Activated CD4-positive, alpha-beta T cell treated with anti-CD3 and anti-CD28 coated beads, Interleukin-2, amount 10 ng/mL, durations not matched to agents 7 days and 5 days (primary cell): ENCODE measurements around the gene WNT7B. TPM values are rescaled to one million over a fixed set of nuclear protein-coding genes. Genes with fewer than 3 reads are reported as not detected.
A peak's percentile ranks its signal among the peaks of the same experiment; 100 is the strongest.

Experiments used
- CTCF ChIA-PET: fragments of 350-600 bp; sonication (Branson Sonifier 250); formaldehyde crosslinking; loops from one replicate; lab custom pipeline; 2021; ENCODE audit warnings: antibody characterized with exemption; lab: Charles Lee
- POLR2A ChIA-PET: fragments of 350-600 bp; sonication (Branson Sonifier 250); formaldehyde crosslinking; loops from one replicate; lab custom pipeline; 2021; ENCODE audit warnings: antibody characterized with exemption; lab: Charles Lee
- DNase-seq: peaks from one replicate; pipeline ENCODE4 v3.0.0-alpha.2; 2020
- H3K27ac Mint-ChIP-seq: one replicate; pipeline ENCODE4 v1.8.0; 2021; ENCODE audit warnings: mild to moderate bottlenecking, moderate library complexity, mixed read lengths
- H3K27me3 Mint-ChIP-seq: one replicate; pipeline ENCODE4 v1.8.0; 2021; ENCODE audit warnings: mixed read lengths
- H3K36me3 Mint-ChIP-seq: one replicate; pipeline ENCODE4 v1.8.0; 2021; ENCODE audit warnings: low read depth, mixed read lengths
- H3K4me1 Mint-ChIP-seq: one replicate; pipeline ENCODE4 v1.8.0; 2021; ENCODE audit warnings: mixed read lengths
- H3K4me3 Mint-ChIP-seq: one replicate; pipeline ENCODE4 v1.8.0; 2021; ENCODE audit warnings: mild to moderate bottlenecking, moderate library complexity, mixed read lengths
- H3K9me3 Mint-ChIP-seq: one replicate; pipeline ENCODE4 v1.8.0; 2021; ENCODE audit warnings: mixed read lengths
- total RNA-seq, 2 experiments: library from RNA; stranded (reverse); gene quantifications; one replicate each; pipeline ENCODE4 v1.2.3, GENCODE V29; 2021

The WNT7B gene
- total RNA-seq, 2 experiments from 2014 or later, result not detected

- Mint-ChIP-seq H3K27ac (peak overlapping the region; percentile 88), H3K9me3 (peaks cover 4% of the 10 kb centered on the region), H3K4me3 (peak overlapping the region; percentile 77), H3K36me3 (no peaks in the 10 kb centered on the region), H3K4me1 (peaks cover 11% of the 10 kb centered on the region), H3K27me3 (peaks cover 7% of the 10 kb centered on the region)
- ChIA-PET CTCF (interaction anchor here (0.7 to 6.6 kb wide), 15 partner anchors 9 to 368 kb away, joined by 3 to 35 read pairs (median 4); no protein-coding TSS in a partner anchor), POLR2A (no interaction called here)
- peak; percentile 63 for DNase-seq
Observed at GRCh38 chr22:46013460-46014416, 36.8 kb upstream of the WNT7B start.

- Mint-ChIP-seq H3K9me3 (peaks cover 4% of the 10 kb centered on the region), H3K4me1 (peaks cover 11% of the 10 kb centered on the region), H3K36me3 (no peaks in the 10 kb centered on the region), H3K4me3 (peak overlapping the region; percentile 77), H3K27ac (peak overlapping the region; percentile 19), H3K27me3 (peaks cover 7% of the 10 kb centered on the region)
- no peak for DNase-seq
- ChIA-PET CTCF (interaction anchor here (0.7 to 6.6 kb wide), 12 partner anchors 12 to 367 kb away, joined by 3 to 35 read pairs (median 4); no protein-coding TSS in a partner anchor), POLR2A (no interaction called here)
Observed at GRCh38 chr22:46012881-46013281, 35.9 kb upstream of the WNT7B start.

DNA sequence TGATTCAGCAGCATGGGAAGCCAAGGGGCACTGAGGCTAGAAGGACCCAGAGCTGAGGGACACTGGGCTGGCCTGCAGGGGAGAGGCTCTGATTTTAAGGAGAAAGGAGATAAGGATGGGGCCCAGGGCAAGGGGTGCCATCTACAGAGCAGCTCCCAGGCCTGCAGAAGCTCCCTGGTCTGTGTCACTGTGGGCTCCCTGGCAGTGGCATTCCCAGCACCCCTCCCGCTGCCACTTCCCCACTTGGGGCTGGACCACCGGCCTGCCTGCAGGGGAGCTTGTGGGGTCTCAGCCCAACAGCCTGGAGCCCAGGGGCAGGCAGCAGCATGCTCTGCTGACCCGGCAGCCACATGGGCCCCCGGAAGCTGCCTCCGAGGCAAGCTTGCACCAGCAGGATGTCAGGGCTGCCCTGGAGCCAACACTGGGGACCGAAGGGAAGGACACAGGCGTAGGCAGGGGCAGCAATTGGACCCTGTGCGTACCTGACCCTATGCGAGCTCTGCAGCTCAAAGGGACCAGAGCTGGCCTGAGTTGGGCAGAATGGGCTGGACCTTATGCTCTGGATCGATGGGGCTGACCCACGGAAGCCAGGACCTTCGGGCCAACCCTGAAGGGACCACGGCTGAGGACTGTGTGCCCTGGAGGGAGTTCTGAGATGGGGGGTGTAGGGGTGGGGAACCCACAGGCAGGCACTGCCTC is 35.4 kb upstream of the WNT7B start:
- Mint-ChIP-seq H3K4me1 (peaks cover 11% of the 10 kb centered on the region), H3K36me3 (no peaks in the 10 kb centered on the region), H3K27ac (no peak overlapping the region), H3K9me3 (peaks cover 4% of the 10 kb centered on the region), H3K4me3 (no peak overlapping the region), H3K27me3 (peaks cover 5% of the 10 kb centered on the region)
- ChIA-PET POLR2A (no interaction called here), CTCF (interaction anchor here (0.7 to 6.6 kb wide), 10 partner anchors 11 to 356 kb away, joined by 3 to 35 read pairs (median 4); no protein-coding TSS in a partner anchor)
- no peak for DNase-seq

- ChIA-PET POLR2A (no interaction called here), CTCF (interaction anchor here (1.6 to 6.6 kb wide), 2 partner anchors 64 to 104 kb away, joined by 5 to 35 read pairs; no protein-coding TSS in a partner anchor)
- no peaks in the 10 kb centered on the region for H3K36me3 Mint-ChIP-seq
- H3K9me3 Mint-ChIP-seq, result peaks cover 4% of the 10 kb centered on the region
- H3K27me3 Mint-ChIP-seq, result peaks cover 1% of the 10 kb centered on the region
- no peak for DNase-seq
- no peak overlapping the region for H3K27ac Mint-ChIP-seq
- peaks cover 11% of the 10 kb centered on the region for H3K4me1 Mint-ChIP-seq
- H3K4me3 Mint-ChIP-seq, result no peak overlapping the region
Observed at GRCh38 chr22:46011627-46012181, 34.7 kb upstream of the WNT7B start.

GRCh38 chr22:46010951-46011626 is 34.1 kb upstream of the WNT7B start:
- ChIA-PET CTCF (interaction anchor here (1.6 to 6.6 kb wide), 2 partner anchors 64 to 105 kb away, joined by 5 to 35 read pairs; no protein-coding TSS in a partner anchor), POLR2A (no interaction called here)
- Mint-ChIP-seq H3K27me3 (peaks cover 1% of the 10 kb centered on the region), H3K9me3 (peaks cover 4% of the 10 kb centered on the region), H3K4me1 (peaks cover 15% of the 10 kb centered on the region), H3K27ac (no peak overlapping the region), H3K36me3 (no peaks in the 10 kb centered on the region), H3K4me3 (no peak overlapping the region)
- DNase-seq, result no peak

DNA sequence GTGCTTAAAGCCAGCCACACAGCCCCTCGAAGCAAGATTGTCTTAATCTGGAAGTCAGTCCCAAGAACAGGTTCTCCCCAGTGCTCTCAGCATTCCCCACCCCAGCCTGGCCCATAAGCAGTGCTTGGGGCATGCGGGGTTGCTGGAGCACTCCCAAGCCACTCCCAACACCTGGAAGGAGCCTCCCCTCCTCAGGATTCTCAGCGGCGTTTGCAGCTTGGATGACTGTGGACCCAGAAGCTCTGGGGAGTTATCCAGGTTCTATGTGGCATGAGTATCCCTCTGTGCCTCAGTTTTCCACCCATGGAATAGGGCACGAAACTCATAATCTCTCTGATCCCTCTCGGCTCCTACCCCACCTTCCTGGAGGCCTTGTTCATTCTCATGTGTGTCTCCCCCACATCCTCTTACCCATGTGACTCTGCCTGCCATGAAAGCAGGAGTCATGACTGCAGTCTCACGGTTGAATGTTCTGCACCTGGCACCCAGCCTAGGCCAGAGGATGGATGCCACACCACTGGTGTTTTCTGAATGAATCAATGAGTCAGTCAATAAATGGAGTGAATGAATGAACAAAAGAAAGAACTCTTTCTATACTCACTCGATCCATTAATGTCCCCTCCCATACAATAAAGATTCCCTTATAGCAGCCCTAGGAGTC is 33.4 kb upstream of the WNT7B start:
- ChIA-PET POLR2A (no interaction called here), CTCF (no interaction called here)
- Mint-ChIP-seq H3K27ac (no peak overlapping the region), H3K9me3 (peaks cover 4% of the 10 kb centered on the region), H3K4me3 (no peak overlapping the region), H3K36me3 (no peaks in the 10 kb centered on the region), H3K4me1 (peaks cover 16% of the 10 kb centered on the region), H3K27me3 (peaks cover 1% of the 10 kb centered on the region)
- DNase-seq, result no peak

GRCh38 chr22:46009730-46010129 is 32.8 kb upstream of the WNT7B start:
- ChIA-PET CTCF (no interaction called here), POLR2A (no interaction called here)
- Mint-ChIP-seq H3K27ac (no peak overlapping the region), H3K9me3 (peaks cover 4% of the 10 kb centered on the region), H3K4me3 (no peak overlapping the region), H3K4me1 (peaks cover 16% of the 10 kb centered on the region), H3K27me3 (no peaks in the 10 kb centered on the region), H3K36me3 (no peaks in the 10 kb centered on the region)
- DNase-seq, result no peak

GRCh38 chr22:46008836-46009596 is 32.1 kb upstream of the WNT7B start:
- DNase-seq, result no peak
- Mint-ChIP-seq H3K4me1 (peaks cover 20% of the 10 kb centered on the region), H3K4me3 (no peak overlapping the region), H3K36me3 (no peaks in the 10 kb centered on the region), H3K27ac (no peak overlapping the region), H3K9me3 (peaks cover 4% of the 10 kb centered on the region), H3K27me3 (no peaks in the 10 kb centered on the region)
- ChIA-PET POLR2A (interaction anchor here (0.5 kb wide), 1 partner anchor 15 kb away, joined by 3 read pairs; no protein-coding TSS in a partner anchor), CTCF (interaction anchor here (0.6 to 1.8 kb wide), 3 partner anchors 28 to 539 kb away, joined by 3 to 8 read pairs (median 4); no protein-coding TSS in a partner anchor)

GRCh38 chr22:46008291-46008690 is 31.3 kb upstream of the WNT7B start:
- no peak for DNase-seq
- Mint-ChIP-seq H3K9me3 (peaks cover 4% of the 10 kb centered on the region), H3K4me3 (no peak overlapping the region), H3K27me3 (no peaks in the 10 kb centered on the region), H3K4me1 (peaks cover 14% of the 10 kb centered on the region), H3K27ac (no peak overlapping the region), H3K36me3 (no peaks in the 10 kb centered on the region)
- ChIA-PET POLR2A (interaction anchor here (0.5 to 0.7 kb wide), 2 partner anchors 15 to 25 kb away, joined by 3 to 4 read pairs; no protein-coding TSS in a partner anchor), CTCF (interaction anchor here (0.9 to 2.8 kb wide), 3 partner anchors 28 to 113 kb away, joined by 3 to 21 read pairs (median 8); no protein-coding TSS in a partner anchor)

- DNase-seq, result no peak
- Mint-ChIP-seq H3K4me1 (peaks cover 11% of the 10 kb centered on the region), H3K4me3 (no peak overlapping the region), H3K27me3 (no peaks in the 10 kb centered on the region), H3K36me3 (no peaks in the 10 kb centered on the region), H3K9me3 (peaks cover 4% of the 10 kb centered on the region), H3K27ac (no peak overlapping the region)
- ChIA-PET POLR2A (interaction anchor here (0.7 kb wide), 1 partner anchor 26 kb away, joined by 4 read pairs; no protein-coding TSS in a partner anchor), CTCF (interaction anchor here (1.8 to 2.8 kb wide), 2 partner anchors 109 to 114 kb away, joined by 8 to 21 read pairs; no protein-coding TSS in a partner anchor)
Observed at GRCh38 chr22:46007848-46008261, 30.9 kb upstream of the WNT7B start.
